Measurements from ENCODE around the gene MLXIP.

DNA sequence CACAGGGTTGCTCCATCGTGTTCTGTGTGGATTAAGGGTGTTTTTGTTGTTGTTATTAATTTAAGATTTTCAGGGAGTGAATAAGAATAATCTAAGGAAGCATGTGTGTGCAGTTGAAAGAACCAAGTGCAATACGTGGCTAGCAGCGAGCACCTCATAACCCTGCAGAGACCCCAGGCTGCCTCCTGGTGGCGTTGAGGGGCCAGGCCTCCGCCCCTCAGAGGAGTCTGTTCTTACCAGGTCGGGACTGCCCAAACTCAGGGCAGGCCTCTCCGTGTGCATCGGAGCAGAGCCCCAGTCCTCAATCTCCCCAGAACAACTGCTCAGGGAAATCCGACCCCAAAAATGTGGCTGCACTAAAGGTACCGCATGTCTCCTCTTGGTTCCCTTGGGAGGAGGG is 58.7 kb downstream of the MLXIP start:
- TF ChIP-seq ZNF114 (CRISPR knock-in tag; IDR thresholded peaks at IDR 0.05) (no peak), POLR2AphosphoS5 (IDR thresholded peaks at IDR 0.05; ENCODE audit: low read depth) (no peak), EZH2 (IDR thresholded peaks at IDR 0.05; ENCODE audit: low read depth, unreplicated experiment) (no peak), EZH2phosphoT487 (IDR thresholded peaks at IDR 0.05; ENCODE audit: unreplicated experiment) (no peak), CREB1 (CRISPR knock-in tag; IDR thresholded peaks at IDR 0.05; ENCODE audit: low read depth) (no peak), JUNB (IDR thresholded peaks at IDR 0.05; ENCODE audit: unreplicated experiment) (no peak), STAT1 (IDR thresholded peaks at IDR 0.05; ENCODE audit: unreplicated experiment) (no peak), NANOG (IDR thresholded peaks at IDR 0.05; ENCODE audit: borderline replicate concordance) (no peak), ZNF331 (CRISPR knock-in tag; IDR thresholded peaks at IDR 0.05; ENCODE audit: low read depth) (no peak)
- TF ChIP-seq, protein P1, sequence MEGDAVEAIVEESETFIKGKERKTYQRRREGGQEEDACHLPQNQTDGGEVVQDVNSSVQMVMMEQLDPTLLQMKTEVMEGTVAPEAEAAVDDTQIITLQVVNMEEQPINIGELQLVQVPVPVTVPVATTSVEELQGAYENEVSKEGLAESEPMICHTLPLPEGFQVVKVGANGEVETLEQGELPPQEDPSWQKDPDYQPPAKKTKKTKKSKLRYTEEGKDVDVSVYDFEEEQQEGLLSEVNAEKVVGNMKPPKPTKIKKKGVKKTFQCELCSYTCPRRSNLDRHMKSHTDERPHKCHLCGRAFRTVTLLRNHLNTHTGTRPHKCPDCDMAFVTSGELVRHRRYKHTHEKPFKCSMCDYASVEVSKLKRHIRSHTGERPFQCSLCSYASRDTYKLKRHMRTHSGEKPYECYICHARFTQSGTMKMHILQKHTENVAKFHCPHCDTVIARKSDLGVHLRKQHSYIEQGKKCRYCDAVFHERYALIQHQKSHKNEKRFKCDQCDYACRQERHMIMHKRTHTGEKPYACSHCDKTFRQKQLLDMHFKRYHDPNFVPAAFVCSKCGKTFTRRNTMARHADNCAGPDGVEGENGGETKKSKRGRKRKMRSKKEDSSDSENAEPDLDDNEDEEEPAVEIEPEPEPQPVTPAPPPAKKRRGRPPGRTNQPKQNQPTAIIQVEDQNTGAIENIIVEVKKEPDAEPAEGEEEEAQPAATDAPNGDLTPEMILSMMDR (conservative IDR thresholded peaks at IDR 0.05; ENCODE audit: low read depth in 2 of 2): peak; percentile 68 to 82
- TF ChIP-seq, protein P2, sequence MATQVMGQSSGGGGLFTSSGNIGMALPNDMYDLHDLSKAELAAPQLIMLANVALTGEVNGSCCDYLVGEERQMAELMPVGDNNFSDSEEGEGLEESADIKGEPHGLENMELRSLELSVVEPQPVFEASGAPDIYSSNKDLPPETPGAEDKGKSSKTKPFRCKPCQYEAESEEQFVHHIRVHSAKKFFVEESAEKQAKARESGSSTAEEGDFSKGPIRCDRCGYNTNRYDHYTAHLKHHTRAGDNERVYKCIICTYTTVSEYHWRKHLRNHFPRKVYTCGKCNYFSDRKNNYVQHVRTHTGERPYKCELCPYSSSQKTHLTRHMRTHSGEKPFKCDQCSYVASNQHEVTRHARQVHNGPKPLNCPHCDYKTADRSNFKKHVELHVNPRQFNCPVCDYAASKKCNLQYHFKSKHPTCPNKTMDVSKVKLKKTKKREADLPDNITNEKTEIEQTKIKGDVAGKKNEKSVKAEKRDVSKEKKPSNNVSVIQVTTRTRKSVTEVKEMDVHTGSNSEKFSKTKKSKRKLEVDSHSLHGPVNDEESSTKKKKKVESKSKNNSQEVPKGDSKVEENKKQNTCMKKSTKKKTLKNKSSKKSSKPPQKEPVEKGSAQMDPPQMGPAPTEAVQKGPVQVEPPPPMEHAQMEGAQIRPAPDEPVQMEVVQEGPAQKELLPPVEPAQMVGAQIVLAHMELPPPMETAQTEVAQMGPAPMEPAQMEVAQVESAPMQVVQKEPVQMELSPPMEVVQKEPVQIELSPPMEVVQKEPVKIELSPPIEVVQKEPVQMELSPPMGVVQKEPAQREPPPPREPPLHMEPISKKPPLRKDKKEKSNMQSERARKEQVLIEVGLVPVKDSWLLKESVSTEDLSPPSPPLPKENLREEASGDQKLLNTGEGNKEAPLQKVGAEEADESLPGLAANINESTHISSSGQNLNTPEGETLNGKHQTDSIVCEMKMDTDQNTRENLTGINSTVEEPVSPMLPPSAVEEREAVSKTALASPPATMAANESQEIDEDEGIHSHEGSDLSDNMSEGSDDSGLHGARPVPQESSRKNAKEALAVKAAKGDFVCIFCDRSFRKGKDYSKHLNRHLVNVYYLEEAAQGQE (IDR thresholded peaks at IDR 0.05; ENCODE audit: unreplicated experiment): no peak
- TF ChIP-seq, protein P3, sequence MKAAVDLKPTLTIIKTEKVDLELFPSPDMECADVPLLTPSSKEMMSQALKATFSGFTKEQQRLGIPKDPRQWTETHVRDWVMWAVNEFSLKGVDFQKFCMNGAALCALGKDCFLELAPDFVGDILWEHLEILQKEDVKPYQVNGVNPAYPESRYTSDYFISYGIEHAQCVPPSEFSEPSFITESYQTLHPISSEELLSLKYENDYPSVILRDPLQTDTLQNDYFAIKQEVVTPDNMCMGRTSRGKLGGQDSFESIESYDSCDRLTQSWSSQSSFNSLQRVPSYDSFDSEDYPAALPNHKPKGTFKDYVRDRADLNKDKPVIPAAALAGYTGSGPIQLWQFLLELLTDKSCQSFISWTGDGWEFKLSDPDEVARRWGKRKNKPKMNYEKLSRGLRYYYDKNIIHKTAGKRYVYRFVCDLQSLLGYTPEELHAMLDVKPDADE (IDR thresholded peaks at IDR 0.05): no peak
- TF ChIP-seq, protein P4, sequence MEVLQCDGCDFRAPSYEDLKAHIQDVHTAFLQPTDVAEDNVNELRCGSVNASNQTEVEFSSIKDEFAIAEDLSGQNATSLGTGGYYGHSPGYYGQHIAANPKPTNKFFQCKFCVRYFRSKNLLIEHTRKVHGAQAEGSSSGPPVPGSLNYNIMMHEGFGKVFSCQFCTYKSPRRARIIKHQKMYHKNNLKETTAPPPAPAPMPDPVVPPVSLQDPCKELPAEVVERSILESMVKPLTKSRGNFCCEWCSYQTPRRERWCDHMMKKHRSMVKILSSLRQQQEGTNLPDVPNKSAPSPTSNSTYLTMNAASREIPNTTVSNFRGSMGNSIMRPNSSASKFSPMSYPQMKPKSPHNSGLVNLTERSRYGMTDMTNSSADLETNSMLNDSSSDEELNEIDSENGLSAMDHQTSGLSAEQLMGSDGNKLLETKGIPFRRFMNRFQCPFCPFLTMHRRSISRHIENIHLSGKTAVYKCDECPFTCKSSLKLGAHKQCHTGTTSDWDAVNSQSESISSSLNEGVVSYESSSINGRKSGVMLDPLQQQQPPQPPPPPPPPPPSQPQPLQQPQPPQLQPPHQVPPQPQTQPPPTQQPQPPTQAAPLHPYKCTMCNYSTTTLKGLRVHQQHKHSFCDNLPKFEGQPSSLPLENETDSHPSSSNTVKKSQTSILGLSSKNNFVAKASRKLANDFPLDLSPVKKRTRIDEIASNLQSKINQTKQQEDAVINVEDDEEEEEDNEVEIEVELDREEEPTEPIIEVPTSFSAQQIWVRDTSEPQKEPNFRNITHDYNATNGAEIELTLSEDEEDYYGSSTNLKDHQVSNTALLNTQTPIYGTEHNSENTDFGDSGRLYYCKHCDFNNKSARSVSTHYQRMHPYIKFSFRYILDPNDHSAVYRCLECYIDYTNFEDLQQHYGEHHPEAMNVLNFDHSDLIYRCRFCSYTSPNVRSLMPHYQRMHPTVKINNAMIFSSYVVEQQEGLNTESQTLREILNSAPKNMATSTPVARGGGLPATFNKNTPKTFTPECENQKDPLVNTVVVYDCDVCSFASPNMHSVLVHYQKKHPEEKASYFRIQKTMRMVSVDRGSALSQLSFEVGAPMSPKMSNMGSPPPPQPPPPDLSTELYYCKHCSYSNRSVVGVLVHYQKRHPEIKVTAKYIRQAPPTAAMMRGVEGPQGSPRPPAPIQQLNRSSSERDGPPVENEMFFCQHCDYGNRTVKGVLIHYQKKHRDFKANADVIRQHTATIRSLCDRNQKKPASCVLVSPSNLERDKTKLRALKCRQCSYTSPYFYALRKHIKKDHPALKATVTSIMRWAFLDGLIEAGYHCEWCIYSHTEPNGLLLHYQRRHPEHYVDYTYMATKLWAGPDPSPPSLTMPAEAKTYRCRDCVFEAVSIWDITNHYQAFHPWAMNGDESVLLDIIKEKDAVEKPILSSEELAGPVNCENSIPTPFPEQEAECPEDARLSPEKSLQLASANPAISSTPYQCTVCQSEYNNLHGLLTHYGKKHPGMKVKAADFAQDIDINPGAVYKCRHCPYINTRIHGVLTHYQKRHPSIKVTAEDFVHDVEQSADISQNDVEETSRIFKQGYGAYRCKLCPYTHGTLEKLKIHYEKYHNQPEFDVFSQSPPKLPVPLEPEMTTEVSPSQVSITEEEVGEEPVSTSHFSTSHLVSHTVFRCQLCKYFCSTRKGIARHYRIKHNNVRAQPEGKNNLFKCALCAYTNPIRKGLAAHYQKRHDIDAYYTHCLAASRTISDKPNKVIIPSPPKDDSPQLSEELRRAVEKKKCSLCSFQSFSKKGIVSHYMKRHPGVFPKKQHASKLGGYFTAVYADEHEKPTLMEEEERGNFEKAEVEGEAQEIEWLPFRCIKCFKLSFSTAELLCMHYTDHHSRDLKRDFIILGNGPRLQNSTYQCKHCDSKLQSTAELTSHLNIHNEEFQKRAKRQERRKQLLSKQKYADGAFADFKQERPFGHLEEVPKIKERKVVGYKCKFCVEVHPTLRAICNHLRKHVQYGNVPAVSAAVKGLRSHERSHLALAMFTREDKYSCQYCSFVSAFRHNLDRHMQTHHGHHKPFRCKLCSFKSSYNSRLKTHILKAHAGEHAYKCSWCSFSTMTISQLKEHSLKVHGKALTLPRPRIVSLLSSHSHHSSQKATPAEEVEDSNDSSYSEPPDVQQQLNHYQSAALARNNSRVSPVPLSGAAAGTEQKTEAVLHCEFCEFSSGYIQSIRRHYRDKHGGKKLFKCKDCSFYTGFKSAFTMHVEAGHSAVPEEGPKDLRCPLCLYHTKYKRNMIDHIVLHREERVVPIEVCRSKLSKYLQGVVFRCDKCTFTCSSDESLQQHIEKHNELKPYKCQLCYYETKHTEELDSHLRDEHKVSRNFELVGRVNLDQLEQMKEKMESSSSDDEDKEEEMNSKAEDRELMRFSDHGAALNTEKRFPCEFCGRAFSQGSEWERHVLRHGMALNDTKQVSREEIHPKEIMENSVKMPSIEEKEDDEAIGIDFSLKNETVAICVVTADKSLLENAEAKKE (CRISPR knock-in tag; IDR thresholded peaks at IDR 0.05): no peak
